Ovary (tissue), 9 donors: ENCODE results near the gene RAP1GAP2. TPM values are rescaled to one million over a fixed set of nuclear protein-coding genes. Genes with fewer than 3 reads are reported as not detected.
A peak's percentile ranks its signal among the peaks of the same experiment; 100 is the strongest.

Experiments
- DNase-seq, 5 donors: peaks; one replicate each; pipeline ENCODE4 v3.0.0-alpha.2; 2019 to 2020
- H3K27ac ChIP-seq, 2 donors: fragments of 200-600 bp; one replicate each; pipeline versions ENCODE4 v1.5.1 to v1.8.0; 2019 to 2022
- H3K27me3 ChIP-seq: fragments of 200-600 bp; one replicate; pipeline ENCODE4 v1.8.0; 2022
- H3K36me3 ChIP-seq: fragments of 200-600 bp; sonication (generic); one replicate; pipeline ENCODE4 v1.5.1; 2019
- H3K4me1 ChIP-seq: one replicate; pipeline ENCODE4 v1.8.1; 2013; ENCODE audit warnings: mild to moderate bottlenecking, moderate library complexity; ENCODE audit not compliant: insufficient read depth
- H3K4me3 ChIP-seq: fragments of 200-600 bp; sonication (generic); one replicate; pipeline ENCODE4 v1.5.1; 2017
- H3K9me3 ChIP-seq, 2 donors: fragments of 200-600 bp in 1 of 2; sonication (generic) in 1 of 2; one replicate each; pipeline versions ENCODE4 v1.5.1 to v1.8.1; 2013 to 2019; ENCODE audit warnings: mild to moderate bottlenecking in 1 of 2, moderate library complexity in 1 of 2
- CTCF ChIP-seq, 3 donors: fragments of 450-650 bp in 2 of 3; fragments of 200-600 bp in 1 of 3; IDR thresholded peaks; one replicate each; pipeline versions ENCODE4 v1.5.1 to v1.8.0; 2016 to 2022; ENCODE audit warnings: antibody characterized with exemption in 3 of 3, mild to moderate bottlenecking in 1 of 3
- EP300 ChIP-seq: sonication (generic); formaldehyde crosslinking; IDR thresholded peaks from one replicate; pipeline ENCODE4 v1.6.1; 2017; ENCODE audit warnings: antibody characterized with exemption
- POLR2A ChIP-seq: fragments of 450-650 bp; IDR thresholded peaks from one replicate; pipeline ENCODE4 v1.6.1; 2017; ENCODE audit warnings: antibody characterized with exemption, mild to moderate bottlenecking, moderate library complexity
- WGBS, 3 donors: extraction: QIAGEN DNeasy Blood & Tissue Kit in 1 of 3; methylation state at CpG; one replicate each; pipeline versions ENCODE4 v1.1.5 to v1.1.7; 2013 to 2017; 5-methylcytosine and 5-hydroxymethylcytosine counted together
- intact Hi-C, 4 donors: fragments of 100-400 bp; cut with DNase I; formaldehyde crosslinking; loops; one replicate each; pipeline versions ENCODE4 v1.11.0 to v1.15.1; 2022 to 2023
- polyA plus RNA-seq, 2 donors: library from polyadenylated mRNA; stranded (reverse); fragments of 200-250 nt in 1 of 2; fragments of 350-450 nt in 1 of 2; fragmentation: Illumina TruSeq in 1 of 2; extraction: RNeasy Lipid Tissue Mini Kit (QIAGEN cat#74804) in 1 of 2; gene quantifications; one replicate each; pipeline ENCODE4 v1.2.3, GENCODE V29; 2013 to 2014
- total RNA-seq, 7 donors: library from RNA; depleted of rRNA in 2 of 7; stranded (reverse); fragments of >200 nt in 2 of 7; fragmentation: NEBNext Ultra II Directional in 3 of 7; extraction: Animal tissue kit (Norgen Biotek cat#: 25700) in 3 of 7; gene quantifications; one replicate each; pipeline versions ENCODE4 v1.1.0 to v1.2.4, GENCODE V29; 2016 to 2023
- donor health status: DM: no; HTN: no; CAD: no; lungs with moderate emphysema.
- donor health status: DM: no; HTN: no; CAD: no.
- donor health status: Bipolar disorder and iron deficiency.
- donor health status: DM: yes; HTN: yes; CAD: no.
- donor health status: DM: no; HTN: no; CAD: no.
- donor health status: DM: yes; HTN: yes; CAD: no.

The RAP1GAP2 gene
- total and polyA plus RNA-seq, 9 donors, result 4.3 to 15.4 (median 12.3) TPM

GRCh38 chr17:2828397-2829038, 32.3 kb downstream of the RAP1GAP2 start:
- WGBS, 3 donors, result 16 to 19% (median 16%) methylated on average over 14 of the region's 14 CpGs
- intact Hi-C loops, result loop anchor here (2.0 to 10.0 kb wide), 3 partner anchors 184 to 186 kb away; no protein-coding TSS in a partner anchor
- peak; percentile 59 to 80 (median 74) for TF ChIP-seq CTCF (IDR thresholded peaks at IDR 0.05)
- no peak for TF ChIP-seq EP300
- no peak for TF ChIP-seq POLR2A
- DNase-seq, result peak; percentile 52 to 82 (median 67)
- no peaks in the 10 kb centered on the region for H3K36me3 ChIP-seq
- H3K4me3 ChIP-seq, result no peak overlapping the region
- H3K4me1 ChIP-seq, result peaks cover 2% of the 10 kb centered on the region
- no peak overlapping the region for H3K27ac ChIP-seq
- H3K9me3 ChIP-seq, result no peaks in the 10 kb centered on the region
- no peaks in the 10 kb centered on the region for H3K27me3 ChIP-seq

- Histone ChIP-seq H3K27me3 (no peaks in the 10 kb centered on the region), H3K36me3 (no peaks in the 10 kb centered on the region), H3K9me3 (no peaks in the 10 kb centered on the region), H3K4me1 (peaks cover 2% of the 10 kb centered on the region), H3K4me3 (no peak overlapping the region), H3K27ac (no peak overlapping the region)
- DNase-seq, result no peak
- TF ChIP-seq CTCF (IDR thresholded peaks at IDR 0.05) (no peak), EP300 (no peak), POLR2A (no peak)
- WGBS, 3 donors, result 29 to 49% (median 32%) methylated on average over 2 of the region's 2 CpGs
- intact Hi-C loops, result no loop called here
Observed at GRCh38 chr17:2830678-2831077, 34.4 kb downstream of the RAP1GAP2 start.

- H3K4me3 ChIP-seq, result no peak overlapping the region
- TF ChIP-seq EP300, result no peak
- TF ChIP-seq POLR2A, result no peak
- no peak for TF ChIP-seq CTCF (IDR thresholded peaks at IDR 0.05)
- DNase-seq, result no peak
- H3K9me3 ChIP-seq, result no peaks in the 10 kb centered on the region
- intact Hi-C loops, result no loop called here
- H3K36me3 ChIP-seq, result no peaks in the 10 kb centered on the region
- 61 to 66% (median 65%) methylated on average over 8 of the region's 8 CpGs for WGBS, 3 donors
- no peaks in the 10 kb centered on the region for H3K4me1 ChIP-seq
- H3K27ac ChIP-seq, result no peak overlapping the region
- no peaks in the 10 kb centered on the region for H3K27me3 ChIP-seq
Observed at GRCh38 chr17:2835780-2836179, 39.5 kb downstream of the RAP1GAP2 start.

GRCh38 chr17:2837147-2837561, 40.9 kb downstream of the RAP1GAP2 start:
- H3K9me3 ChIP-seq, result no peaks in the 10 kb centered on the region
- H3K4me3 ChIP-seq, result no peak overlapping the region
- WGBS, 3 donors, result 59 to 73% (median 65%) methylated on average over 10 of the region's 10 CpGs
- H3K27ac ChIP-seq, result no peak overlapping the region
- H3K36me3 ChIP-seq, result no peaks in the 10 kb centered on the region
- no peaks in the 10 kb centered on the region for H3K27me3 ChIP-seq
- no peak for DNase-seq
- intact Hi-C loops, result no loop called here
- TF ChIP-seq CTCF (IDR thresholded peaks at IDR 0.05) (no peak), POLR2A (no peak), EP300 (no peak)
- no peaks in the 10 kb centered on the region for H3K4me1 ChIP-seq
